Activated B cell treated with CpG ODN at 0.5 μM for 24 hours (primary cell): ENCODE data around the gene IKZF2. TPM values are rescaled to one million over a fixed set of nuclear protein-coding genes. Genes with fewer than 3 reads are reported as not detected.
A peak's percentile ranks its signal among the peaks of the same experiment; 100 is the strongest.

ENCODE experiments used
- ATAC-seq: fragments of 200-7000 bp; cut with Tn5 transposase; one replicate; pipeline ENCODE4 v1.10.0; 2021; ENCODE audit warnings: low read depth, mild to moderate bottlenecking, moderate library complexity
- CTCF ChIA-PET: fragments of 350-600 bp; sonication (Branson Sonifier 250); formaldehyde crosslinking; loops from one replicate; lab custom pipeline; 2021; ENCODE audit warnings: antibody characterized with exemption; lab: Charles Lee
- POLR2A ChIA-PET: fragments of 350-600 bp; sonication (Branson Sonifier 250); formaldehyde crosslinking; loops from one replicate; lab custom pipeline; 2021; ENCODE audit warnings: antibody characterized with exemption; lab: Charles Lee
- DNase-seq: peaks from one replicate; pipeline ENCODE4 v3.0.0; 2022
- H3K27ac Mint-ChIP-seq: one replicate; pipeline ENCODE4 v1.8.0; 2020; ENCODE audit warnings: mixed read lengths
- H3K27me3 Mint-ChIP-seq: one replicate; pipeline ENCODE4 v1.8.0; 2021; ENCODE audit warnings: mixed read lengths
- H3K36me3 Mint-ChIP-seq: one replicate; pipeline ENCODE4 v1.8.0; 2021; ENCODE audit warnings: low read depth, mixed read lengths
- H3K4me1 Mint-ChIP-seq: one replicate; pipeline ENCODE4 v1.8.0; 2021; ENCODE audit warnings: mixed read lengths
- H3K4me3 Mint-ChIP-seq: one replicate; pipeline ENCODE4 v1.8.0; 2020; ENCODE audit warnings: mild to moderate bottlenecking, mixed read lengths
- H3K9me3 Mint-ChIP-seq: one replicate; pipeline ENCODE4 v1.8.0; 2020; ENCODE audit warnings: mixed read lengths
- CTCF ChIP-seq: fragments of 200-600 bp; IDR thresholded peaks from one replicate; pipeline ENCODE4 v1.8.0; 2022; ENCODE audit warnings: antibody characterized with exemption, mild to moderate bottlenecking
- intact Hi-C: fragments of 100-400 bp; cut with micrococcal nuclease; formaldehyde crosslinking; loops from one replicate; pipeline ENCODE4 v1.15.1; 2024
- total RNA-seq: library from RNA; stranded (reverse); gene quantifications from 2 replicates; pipeline ENCODE4 v1.2.3, GENCODE V29; 2022

The IKZF2 gene
- total RNA-seq, 1 donor from 2014 or later, result 60.2 TPM

- no peak for ATAC-seq
- H3K27ac Mint-ChIP-seq, result peak overlapping the region; percentile 69
- no peak for TF ChIP-seq CTCF
- DNase-seq, result no peak
- no peaks in the 10 kb centered on the region for H3K9me3 Mint-ChIP-seq
- CTCF ChIA-PET, result no interaction called here
- H3K4me1 Mint-ChIP-seq, result peaks cover 33% of the 10 kb centered on the region
- no peaks in the 10 kb centered on the region for H3K27me3 Mint-ChIP-seq
- no peaks in the 10 kb centered on the region for H3K36me3 Mint-ChIP-seq
- POLR2A ChIA-PET, result interaction anchor here (0.6 to 1.7 kb wide), 3 partner anchors 13 to 69 kb away, joined by 3 to 7 read pairs (median 7); partner anchors contain the start of gene IKZF2
- intact Hi-C loops, result no loop called here
- H3K4me3 Mint-ChIP-seq, result no peak overlapping the region
These were observed 12.9 kb upstream of the IKZF2 start for GRCh38 chr2:213164263-213164662.

GRCh38 chr2:213162516-213163118 is 11.2 kb upstream of the IKZF2 start:
- Mint-ChIP-seq H3K36me3 (no peaks in the 10 kb centered on the region), H3K27ac (no peak overlapping the region), H3K4me3 (no peak overlapping the region), H3K9me3 (no peaks in the 10 kb centered on the region), H3K27me3 (no peaks in the 10 kb centered on the region), H3K4me1 (peaks cover 41% of the 10 kb centered on the region)
- CTCF ChIA-PET, result interaction anchor here (2.1 kb wide), 1 partner anchor 9 kb away, joined by 6 read pairs; no protein-coding TSS in a partner anchor
- no peak for DNase-seq
- TF ChIP-seq CTCF, result no peak
- intact Hi-C loops, result no loop called here
- POLR2A ChIA-PET, result interaction anchor here (0.7 to 2.0 kb wide), 4 partner anchors 9 to 70 kb away, joined by 3 to 7 read pairs (median 4); no protein-coding TSS in a partner anchor
- no peak for ATAC-seq

GRCh38 chr2:213161759-213162515 is 10.5 kb upstream of the IKZF2 start:
- Mint-ChIP-seq H3K27ac (peak overlapping the region; percentile 20), H3K4me1 (peaks cover 43% of the 10 kb centered on the region), H3K27me3 (no peaks in the 10 kb centered on the region), H3K36me3 (no peaks in the 10 kb centered on the region), H3K9me3 (no peaks in the 10 kb centered on the region), H3K4me3 (no peak overlapping the region)
- CTCF ChIA-PET, result interaction anchor here (2.1 kb wide), 1 partner anchor 9 kb away, joined by 6 read pairs; no protein-coding TSS in a partner anchor
- POLR2A ChIA-PET, result interaction anchor here (0.9 to 2.0 kb wide), 6 partner anchors 8 to 71 kb away, joined by 3 to 7 read pairs (median 4); no protein-coding TSS in a partner anchor
- intact Hi-C loops, result no loop called here
- ATAC-seq (no peak), DNase-seq (no peak)
- no peak for TF ChIP-seq CTCF

- H3K36me3 Mint-ChIP-seq, result no peaks in the 10 kb centered on the region
- ChIA-PET CTCF (no interaction called here), POLR2A (interaction anchor here (0.6 kb wide), 1 partner anchor 79 kb away, joined by 5 read pairs; no protein-coding TSS in a partner anchor)
- peaks cover 46% of the 10 kb centered on the region for H3K4me1 Mint-ChIP-seq
- no peak for TF ChIP-seq CTCF
- ATAC-seq (no peak), DNase-seq (no peak)
- H3K9me3 Mint-ChIP-seq, result no peaks in the 10 kb centered on the region
- intact Hi-C loops, result no loop called here
- H3K27ac Mint-ChIP-seq, result no peak overlapping the region
- H3K27me3 Mint-ChIP-seq, result no peaks in the 10 kb centered on the region
- H3K4me3 Mint-ChIP-seq, result no peak overlapping the region
These were observed 8.4 kb upstream of the IKZF2 start for GRCh38 chr2:213159768-213160167.

GRCh38 chr2:213157242-213157641 is 5.8 kb upstream of the IKZF2 start:
- Mint-ChIP-seq H3K36me3 (peaks cover 4% of the 10 kb centered on the region), H3K4me3 (peak overlapping the region; percentile 49), H3K4me1 (peaks cover 58% of the 10 kb centered on the region), H3K27ac (peak overlapping the region; percentile 80), H3K9me3 (no peaks in the 10 kb centered on the region), H3K27me3 (no peaks in the 10 kb centered on the region)
- ATAC-seq (peak; percentile 88), DNase-seq (no peak)
- CTCF ChIA-PET, result interaction anchor here (0.6 to 2.1 kb wide), 10 partner anchors 9 to 471 kb away, joined by 3 to 13 read pairs (median 3); no protein-coding TSS in a partner anchor
- TF ChIP-seq CTCF, result no peak
- intact Hi-C loops, result loop anchor here (1.0 kb wide), 3 partner anchors 9 to 1652 kb away; partner anchors contain the start of gene BARD1
- POLR2A ChIA-PET, result interaction anchor here (0.7 to 1.8 kb wide), 12 partner anchors 8 to 127 kb away, joined by 3 to 30 read pairs (median 4); no protein-coding TSS in a partner anchor
